ENCODE measurements around the gene STPG4.

STPG4 gene

GRCh38 chr2:47083485-47083884 is 71.6 kb downstream of the STPG4 start:
- no peak overlapping the region for H3K27ac ChIP-seq
- TF ChIP-seq CTCF (conservative IDR thresholded peaks at IDR 0.05), result no peak

GRCh38 chr2:47083005-47083404 is 72.1 kb downstream of the STPG4 start:
- no peak for TF ChIP-seq CTCF (conservative IDR thresholded peaks at IDR 0.05)
- no peak overlapping the region for H3K27ac ChIP-seq

- no peak for TF ChIP-seq CTCF (conservative IDR thresholded peaks at IDR 0.05)
Measured at GRCh38 chr2:47080888-47081301, 74.2 kb downstream of the STPG4 start.

DNA sequence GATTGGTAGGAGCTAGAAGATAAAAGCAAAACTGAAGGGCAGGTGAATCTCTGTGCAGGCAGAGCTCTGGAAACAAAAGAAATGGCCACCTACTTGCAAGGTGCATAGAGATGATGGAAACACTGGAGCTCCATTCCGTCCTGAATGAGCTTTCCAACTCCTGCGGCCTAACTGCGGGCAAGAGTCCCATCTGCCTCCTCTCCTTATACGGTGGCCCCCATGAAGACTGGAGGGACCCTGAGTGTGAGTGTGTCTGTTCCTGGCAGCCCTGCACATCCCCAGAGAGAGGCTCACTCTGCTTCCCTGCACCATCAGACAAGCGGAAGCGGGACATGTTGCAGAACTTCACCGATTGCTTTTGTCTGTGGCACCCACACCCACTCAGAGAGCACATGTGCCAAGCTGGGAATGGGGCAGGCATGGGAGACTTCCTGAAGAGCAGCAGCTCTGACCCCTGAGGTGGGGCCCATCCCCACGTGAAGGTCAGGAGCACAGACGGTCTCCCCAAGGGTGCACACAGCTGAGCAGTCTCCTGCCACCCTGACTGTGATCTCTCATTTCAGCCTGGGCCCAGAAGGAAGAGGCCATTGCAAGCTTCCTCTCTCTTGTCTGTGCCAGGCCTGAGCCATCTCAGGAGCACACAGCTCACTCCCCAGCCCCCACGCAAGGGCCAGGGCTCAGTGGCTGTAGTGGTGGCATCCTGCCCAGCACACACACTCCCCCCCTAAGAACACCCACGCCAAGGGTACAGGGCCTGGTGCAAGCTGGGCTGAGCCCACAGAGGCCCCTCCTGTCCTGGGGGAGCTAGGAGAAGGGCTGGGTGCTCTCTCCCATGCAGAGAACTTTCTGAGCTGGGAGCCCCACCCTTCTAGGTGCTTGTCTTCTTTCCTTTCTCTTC is 75.3 kb downstream of the STPG4 start:
- TF ChIP-seq CTCF (conservative IDR thresholded peaks at IDR 0.05), result no peak
- no peak overlapping the region for H3K27ac ChIP-seq

More at GRCh38 chr2:47080888-47081301, 74.2 kb downstream of the STPG4 start:
- no peak overlapping the region for H3K27ac ChIP-seq

- TF ChIP-seq CTCF (conservative IDR thresholded peaks at IDR 0.05), result no peak
- H3K27ac ChIP-seq, result no peak overlapping the region
Measured at GRCh38 chr2:47078541-47079482, 76.3 kb downstream of the STPG4 start.

GRCh38 chr2:47077442-47078117 is 77.5 kb downstream of the STPG4 start:
- TF ChIP-seq CTCF (conservative IDR thresholded peaks at IDR 0.05), result no peak
- H3K27ac ChIP-seq, result no peak overlapping the region
